ENCODE data around the gene ESAM. TPM values are rescaled to one million over a fixed set of nuclear protein-coding genes. Genes with fewer than 3 reads are reported as not detected.

Gene ESAM
- total and polyA plus RNA-seq, 2 experiments from 2014 or later: 0.32 TPM; not detected in 1

DNA sequence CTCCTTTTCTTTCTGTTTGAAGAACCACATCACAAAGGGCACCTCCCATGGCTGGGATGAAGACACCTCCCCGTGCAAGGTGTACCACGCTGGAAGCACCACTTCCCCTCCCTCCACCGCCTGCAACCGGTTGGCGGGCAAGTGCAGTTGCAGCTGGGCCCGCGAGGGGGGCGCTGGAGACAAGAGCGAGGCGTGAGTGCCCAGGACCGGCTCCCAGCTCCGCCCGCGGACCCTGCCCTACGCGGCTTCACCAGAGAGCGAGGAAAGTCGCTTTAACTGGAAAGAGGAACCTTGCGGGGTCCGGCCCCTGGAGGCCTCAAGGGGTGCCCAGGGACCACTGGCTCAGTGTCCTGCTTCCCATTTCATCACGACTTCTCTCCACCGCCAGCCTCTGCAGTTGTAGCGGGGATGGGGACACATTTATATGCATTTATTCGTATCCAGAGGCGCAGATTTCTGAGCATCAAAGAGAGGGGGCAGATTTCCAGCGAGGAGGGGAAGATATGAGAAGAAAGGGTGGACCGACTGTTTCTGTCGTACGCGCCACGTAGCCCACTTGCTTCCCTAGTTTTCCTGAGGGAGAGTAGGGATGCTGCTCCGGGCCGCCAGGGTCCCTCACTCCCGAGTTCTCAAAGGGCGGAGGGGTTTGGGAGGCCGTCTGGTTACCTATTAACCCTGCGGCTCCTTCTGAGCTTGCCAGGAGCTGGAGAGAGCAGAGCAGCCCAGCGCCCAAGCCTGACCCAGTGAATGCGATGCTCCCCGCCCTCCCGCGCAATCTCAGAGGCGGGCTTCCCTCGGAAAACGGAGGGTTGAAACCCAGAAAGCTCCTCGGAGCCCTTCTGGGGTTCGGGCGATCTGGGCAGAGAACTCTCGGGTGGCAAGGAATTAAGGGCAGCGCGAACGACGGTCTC lies 3.5 kb downstream of the ESAM start:
- TF ChIP-seq, protein P1, sequence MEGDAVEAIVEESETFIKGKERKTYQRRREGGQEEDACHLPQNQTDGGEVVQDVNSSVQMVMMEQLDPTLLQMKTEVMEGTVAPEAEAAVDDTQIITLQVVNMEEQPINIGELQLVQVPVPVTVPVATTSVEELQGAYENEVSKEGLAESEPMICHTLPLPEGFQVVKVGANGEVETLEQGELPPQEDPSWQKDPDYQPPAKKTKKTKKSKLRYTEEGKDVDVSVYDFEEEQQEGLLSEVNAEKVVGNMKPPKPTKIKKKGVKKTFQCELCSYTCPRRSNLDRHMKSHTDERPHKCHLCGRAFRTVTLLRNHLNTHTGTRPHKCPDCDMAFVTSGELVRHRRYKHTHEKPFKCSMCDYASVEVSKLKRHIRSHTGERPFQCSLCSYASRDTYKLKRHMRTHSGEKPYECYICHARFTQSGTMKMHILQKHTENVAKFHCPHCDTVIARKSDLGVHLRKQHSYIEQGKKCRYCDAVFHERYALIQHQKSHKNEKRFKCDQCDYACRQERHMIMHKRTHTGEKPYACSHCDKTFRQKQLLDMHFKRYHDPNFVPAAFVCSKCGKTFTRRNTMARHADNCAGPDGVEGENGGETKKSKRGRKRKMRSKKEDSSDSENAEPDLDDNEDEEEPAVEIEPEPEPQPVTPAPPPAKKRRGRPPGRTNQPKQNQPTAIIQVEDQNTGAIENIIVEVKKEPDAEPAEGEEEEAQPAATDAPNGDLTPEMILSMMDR (conservative IDR thresholded peaks at IDR 0.05; ENCODE audit: low read depth in 2 of 2): peak; percentile 60 to 71
- no peak for TF ChIP-seq ETS1 (IDR thresholded peaks at IDR 0.05)
- TF ChIP-seq EZH2 (IDR thresholded peaks at IDR 0.05; ENCODE audit: low read depth, unreplicated experiment): peak; percentile 71
- no peak for TF ChIP-seq JUNB (IDR thresholded peaks at IDR 0.05; ENCODE audit: unreplicated experiment)
- peak; percentile 48 for TF ChIP-seq EZH2phosphoT487 (IDR thresholded peaks at IDR 0.05; ENCODE audit: unreplicated experiment)
- no peak for TF ChIP-seq NANOG (IDR thresholded peaks at IDR 0.05; ENCODE audit: borderline replicate concordance)
- TF ChIP-seq CREB1 (CRISPR knock-in tag; IDR thresholded peaks at IDR 0.05; ENCODE audit: low read depth): no peak
- TF ChIP-seq, protein P2, sequence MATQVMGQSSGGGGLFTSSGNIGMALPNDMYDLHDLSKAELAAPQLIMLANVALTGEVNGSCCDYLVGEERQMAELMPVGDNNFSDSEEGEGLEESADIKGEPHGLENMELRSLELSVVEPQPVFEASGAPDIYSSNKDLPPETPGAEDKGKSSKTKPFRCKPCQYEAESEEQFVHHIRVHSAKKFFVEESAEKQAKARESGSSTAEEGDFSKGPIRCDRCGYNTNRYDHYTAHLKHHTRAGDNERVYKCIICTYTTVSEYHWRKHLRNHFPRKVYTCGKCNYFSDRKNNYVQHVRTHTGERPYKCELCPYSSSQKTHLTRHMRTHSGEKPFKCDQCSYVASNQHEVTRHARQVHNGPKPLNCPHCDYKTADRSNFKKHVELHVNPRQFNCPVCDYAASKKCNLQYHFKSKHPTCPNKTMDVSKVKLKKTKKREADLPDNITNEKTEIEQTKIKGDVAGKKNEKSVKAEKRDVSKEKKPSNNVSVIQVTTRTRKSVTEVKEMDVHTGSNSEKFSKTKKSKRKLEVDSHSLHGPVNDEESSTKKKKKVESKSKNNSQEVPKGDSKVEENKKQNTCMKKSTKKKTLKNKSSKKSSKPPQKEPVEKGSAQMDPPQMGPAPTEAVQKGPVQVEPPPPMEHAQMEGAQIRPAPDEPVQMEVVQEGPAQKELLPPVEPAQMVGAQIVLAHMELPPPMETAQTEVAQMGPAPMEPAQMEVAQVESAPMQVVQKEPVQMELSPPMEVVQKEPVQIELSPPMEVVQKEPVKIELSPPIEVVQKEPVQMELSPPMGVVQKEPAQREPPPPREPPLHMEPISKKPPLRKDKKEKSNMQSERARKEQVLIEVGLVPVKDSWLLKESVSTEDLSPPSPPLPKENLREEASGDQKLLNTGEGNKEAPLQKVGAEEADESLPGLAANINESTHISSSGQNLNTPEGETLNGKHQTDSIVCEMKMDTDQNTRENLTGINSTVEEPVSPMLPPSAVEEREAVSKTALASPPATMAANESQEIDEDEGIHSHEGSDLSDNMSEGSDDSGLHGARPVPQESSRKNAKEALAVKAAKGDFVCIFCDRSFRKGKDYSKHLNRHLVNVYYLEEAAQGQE (IDR thresholded peaks at IDR 0.05; ENCODE audit: unreplicated experiment): no peak
- TF ChIP-seq POLR2AphosphoS5 (IDR thresholded peaks at IDR 0.05; ENCODE audit: low read depth): peak; percentile 33; the same call in 1 of the 2 replicates
- Mint-ChIP-seq H3K27me3 (ENCODE audit: insufficient read depth, low read depth, poor library complexity) (peaks cover 92% of the 10 kb centered on the region), H3K4me1 (peaks cover 50% of the 10 kb centered on the region), H3K36me3 (ENCODE audit: low read depth) (no peaks in the 10 kb centered on the region), H3K27ac (no peak overlapping the region), H3K9me3 (no peaks in the 10 kb centered on the region; the same call in 1 of the 3 replicates), H3K4me3 (peak overlapping the region; percentile 71)
- peak; percentile 98 for DNase-seq (ENCODE audit: low spot score)
- no peaks in the 10 kb centered on the region for H3K9me2 ChIP-seq (ENCODE audit: insufficient read depth)
- peaks cover 3% of the 10 kb centered on the region; the same call in 1 of the 2 replicates for H3F3A ChIP-seq (replicated peaks; ENCODE audit: low read depth)
- peak overlapping the region; percentile 96 for H3K4me2 ChIP-seq
- peaks cover 15% of the 10 kb centered on the region for H4K20me1 ChIP-seq (replicated peaks; ENCODE audit: insufficient read depth)
- H2AFZ ChIP-seq: peak overlapping the region; percentile 88; the same call in 1 of the 2 replicates
- peak overlapping the region; percentile 74 for H3K4me3 ChIP-seq
- H3K27me3 ChIP-seq (ENCODE audit: insufficient read depth): peaks cover 94% of the 10 kb centered on the region
- H3K79me2 ChIP-seq (replicated peaks; ENCODE audit: insufficient read depth): no peaks in the 10 kb centered on the region
- H3K27ac ChIP-seq (ENCODE audit: low read depth): no peak overlapping the region
- H3K36me3 ChIP-seq (ENCODE audit: insufficient read depth): no peaks in the 10 kb centered on the region
- peaks cover 58% of the 10 kb centered on the region for H3K4me1 ChIP-seq (ENCODE audit: insufficient read depth)
- ATAC-seq: peak; percentile 65

All from GM23338 (cell line).